ENCODE data around the gene DCTN3.

Gene DCTN3

DNA sequence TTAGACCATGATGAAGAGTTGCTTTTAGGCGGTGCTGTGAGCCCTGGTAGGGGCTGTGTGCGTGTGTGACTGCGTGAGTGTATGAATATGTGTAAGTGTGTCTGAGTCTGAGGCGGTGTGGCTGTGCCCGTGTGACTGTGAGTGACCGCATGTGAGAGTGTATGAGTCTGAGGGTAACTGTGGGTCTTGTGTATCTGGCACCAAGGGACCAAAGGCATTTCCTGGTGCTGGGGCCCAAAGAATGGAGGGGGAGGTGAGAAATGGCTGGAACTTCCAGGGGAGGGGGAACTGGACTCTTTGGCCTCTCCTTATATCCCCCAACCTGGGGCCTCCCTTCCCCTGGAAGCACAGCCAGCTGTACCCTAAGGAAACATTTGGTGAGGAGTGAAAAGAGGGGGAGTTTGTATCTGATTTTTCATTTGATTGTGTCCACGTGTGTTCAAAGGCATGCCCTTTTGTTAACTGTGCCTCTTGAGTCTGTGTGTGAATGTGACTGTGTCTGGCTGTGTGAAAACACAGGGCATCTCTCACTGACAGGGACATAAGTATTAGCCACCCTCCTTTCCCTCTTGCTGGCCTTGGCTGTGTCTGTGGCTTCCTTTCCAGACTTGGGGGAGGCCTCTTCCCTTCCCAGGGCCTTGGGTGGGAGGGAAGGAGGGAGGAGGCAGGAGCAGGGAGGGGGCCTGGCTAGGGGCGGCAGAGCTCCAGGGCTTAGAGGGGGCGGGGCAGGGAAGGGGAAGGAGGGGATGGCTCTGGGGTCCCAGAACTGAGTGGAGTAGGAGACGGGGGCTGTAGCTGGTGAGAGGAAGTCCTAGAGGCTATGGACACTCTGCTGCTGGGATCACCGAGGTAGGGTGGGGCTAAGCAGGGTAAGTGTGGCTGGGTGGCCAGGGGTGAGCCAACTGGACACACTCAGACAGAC, 33.1 kb upstream of the DCTN3 start:
- no peak for TF ChIP-seq GATA3 (IDR thresholded peaks at IDR 0.05; ENCODE audit: low read depth, low read length)
- TF ChIP-seq GATA2 (IDR thresholded peaks at IDR 0.05; ENCODE audit: low read depth, low read length) = no peak

DNA sequence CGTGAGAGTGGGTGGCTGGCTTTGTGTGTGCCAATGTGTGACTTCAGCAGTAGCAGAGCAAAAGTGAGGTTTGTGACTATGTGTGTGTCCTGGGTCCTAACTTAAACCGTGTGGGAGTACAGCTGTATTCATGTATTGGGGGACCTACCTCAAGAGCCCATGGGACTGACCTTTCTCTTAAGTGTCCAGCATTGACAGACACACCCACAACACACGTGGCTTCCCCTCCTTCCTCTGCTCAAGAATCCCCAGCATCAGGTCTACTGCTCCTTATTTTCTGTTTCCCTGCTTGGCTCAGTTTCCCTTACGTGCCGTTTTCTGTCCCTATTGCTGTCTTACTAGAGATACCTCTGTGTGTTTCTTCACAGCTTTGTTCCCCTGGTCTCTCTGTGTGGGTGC, 32.3 kb upstream of the DCTN3 start:
- no peak for TF ChIP-seq GATA2 (IDR thresholded peaks at IDR 0.05; ENCODE audit: low read depth, low read length)
- no peak for TF ChIP-seq GATA3 (IDR thresholded peaks at IDR 0.05; ENCODE audit: low read depth, low read length)

DNA sequence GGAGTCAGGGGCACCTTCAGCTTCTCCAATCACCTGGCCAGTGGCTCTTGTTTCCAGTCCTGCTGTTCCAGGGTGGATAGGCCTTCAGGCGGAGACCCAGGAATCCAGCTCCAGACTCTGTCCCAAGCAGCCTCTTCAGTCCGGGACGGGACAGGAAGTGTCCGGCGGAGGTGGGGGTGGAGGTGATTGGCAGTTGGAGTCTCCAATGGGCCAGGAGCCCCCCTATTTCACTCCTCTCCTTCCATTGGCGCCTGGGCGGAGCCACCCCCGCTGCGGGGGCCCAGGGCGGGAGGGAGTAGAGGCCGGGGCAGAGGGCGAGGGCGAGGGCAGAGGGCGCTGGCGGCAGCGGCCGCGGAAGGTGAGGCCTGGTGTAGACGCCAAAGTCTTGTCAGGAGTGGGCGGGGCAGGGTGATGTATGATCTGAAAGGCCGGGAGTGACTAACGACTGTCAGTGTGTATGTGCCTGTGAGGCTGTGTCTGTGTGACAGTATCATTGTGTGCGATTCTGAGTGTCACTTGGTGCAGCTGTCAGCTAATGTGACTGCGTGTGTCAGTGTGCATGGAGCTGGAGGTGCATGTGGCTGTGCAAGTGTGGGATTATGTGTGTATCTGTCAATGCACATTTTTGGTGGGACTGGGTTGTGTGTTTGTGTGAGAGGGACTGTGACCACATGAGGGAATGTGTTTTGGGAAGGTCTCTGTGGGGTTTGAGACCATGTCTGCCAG, 31.7 kb upstream of the DCTN3 start, which contains the start of gene IL11RA:
Gene IL11RA, plus strand, starts transcription at position 310 of the 726 bp plus-strand sequence. CDS start 3,033 bp downstream, outside the sequence.
- TF ChIP-seq GATA3 (IDR thresholded peaks at IDR 0.05; ENCODE audit: low read depth, low read length) (no peak), GATA2 (IDR thresholded peaks at IDR 0.05; ENCODE audit: low read depth, low read length) (no peak)

- TF ChIP-seq GATA3 (IDR thresholded peaks at IDR 0.05; ENCODE audit: low read depth, low read length) (no peak), GATA2 (IDR thresholded peaks at IDR 0.05; ENCODE audit: low read depth, low read length) (no peak)
Measured at GRCh38 chr9:34651321-34651720, 31.0 kb upstream of the DCTN3 start.

DNA sequence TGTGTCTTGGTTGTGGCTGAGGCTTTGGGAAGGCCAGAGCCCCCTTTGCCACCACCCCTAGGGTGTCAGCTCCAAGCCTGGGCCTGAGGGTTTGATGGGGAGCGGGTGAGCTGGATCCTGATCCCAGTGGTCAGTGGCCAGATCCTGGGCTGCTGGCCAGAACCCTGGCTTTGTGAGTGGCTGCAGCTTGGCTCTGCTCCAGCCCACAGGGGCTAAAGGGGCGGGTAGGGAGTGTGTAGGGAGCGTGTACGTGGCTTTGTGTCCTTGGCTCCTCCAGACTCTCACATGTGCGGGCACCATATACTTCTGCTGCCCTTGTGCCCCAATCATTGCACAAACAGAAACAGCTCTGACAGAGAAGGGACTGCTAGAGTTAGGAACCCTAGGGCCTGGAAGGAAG, 30.5 kb upstream of the DCTN3 start:
- TF ChIP-seq GATA3 (IDR thresholded peaks at IDR 0.05; ENCODE audit: low read depth, low read length) (no peak), GATA2 (IDR thresholded peaks at IDR 0.05; ENCODE audit: low read depth, low read length) (no peak)

DNA sequence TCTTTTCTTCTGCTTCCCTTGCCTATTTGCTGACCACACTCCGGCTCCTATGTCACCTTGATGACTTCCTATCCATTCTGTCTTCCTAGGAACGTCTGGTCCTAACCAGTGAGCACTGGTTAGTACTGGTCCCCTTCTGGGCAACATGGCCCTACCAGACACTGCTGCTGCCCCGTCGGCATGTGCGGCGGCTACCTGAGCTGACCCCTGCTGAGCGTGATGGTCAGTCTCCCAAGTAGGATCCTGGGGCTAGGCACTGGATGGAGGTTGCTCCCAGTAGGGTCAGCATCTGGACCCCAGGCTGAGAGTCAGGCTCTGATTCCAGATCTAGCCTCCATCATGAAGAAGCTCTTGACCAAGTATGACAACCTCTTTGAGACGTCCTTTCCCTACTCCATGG, 28.4 kb upstream of the DCTN3 start:
- TF ChIP-seq GATA3 (IDR thresholded peaks at IDR 0.05; ENCODE audit: low read depth, low read length) (no peak), GATA2 (IDR thresholded peaks at IDR 0.05; ENCODE audit: low read depth, low read length) (no peak)

DNA sequence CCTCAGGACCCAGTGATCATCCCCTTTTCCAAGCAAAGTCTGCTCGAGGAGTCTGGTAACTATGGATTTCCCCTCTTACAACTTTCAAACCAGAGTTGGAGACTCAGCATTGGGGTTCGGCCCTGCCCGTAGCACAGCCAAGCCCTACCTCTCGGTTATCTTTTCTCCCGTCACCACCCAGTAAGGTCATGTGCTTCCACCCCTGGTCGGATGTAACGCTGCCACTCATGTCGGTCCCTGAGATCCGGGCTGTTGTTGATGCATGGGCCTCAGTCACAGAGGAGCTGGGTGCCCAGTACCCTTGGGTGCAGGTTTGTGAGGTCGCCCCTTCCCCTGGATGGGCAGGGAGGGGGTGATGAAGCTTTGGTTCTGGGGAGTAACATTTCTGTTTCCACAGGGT, 27.4 kb upstream of the DCTN3 start:
- TF ChIP-seq GATA2 (IDR thresholded peaks at IDR 0.05; ENCODE audit: low read depth, low read length) (no peak), GATA3 (IDR thresholded peaks at IDR 0.05; ENCODE audit: low read depth, low read length) (no peak)

DNA sequence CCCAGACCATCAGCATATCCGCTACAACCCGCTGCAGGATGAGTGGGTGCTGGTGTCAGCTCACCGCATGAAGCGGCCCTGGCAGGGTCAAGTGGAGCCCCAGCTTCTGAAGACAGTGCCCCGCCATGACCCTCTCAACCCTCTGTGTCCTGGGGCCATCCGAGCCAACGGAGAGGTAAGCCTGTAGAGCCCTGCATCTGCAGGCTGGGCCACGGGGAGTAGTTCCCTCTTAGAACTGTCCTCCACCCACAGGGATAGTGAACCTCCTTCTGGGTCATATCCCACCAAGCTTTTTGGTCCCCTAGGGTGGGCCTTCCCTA, 26.7 kb upstream of the DCTN3 start:
- TF ChIP-seq GATA2 (IDR thresholded peaks at IDR 0.05; ENCODE audit: low read depth, low read length) = no peak
- TF ChIP-seq GATA3 (IDR thresholded peaks at IDR 0.05; ENCODE audit: low read depth, low read length) = no peak

GRCh38 chr9:34646211-34647083, 26.2 kb upstream of the DCTN3 start, which contains the start of gene GALT:
GALT (plus strand) TSS chr9:34646675; CDS start chr9:34646705, 30 bp downstream.
- TF ChIP-seq GATA2 (IDR thresholded peaks at IDR 0.05; ENCODE audit: low read depth, low read length) (no peak; the same call in 1 of the 2 replicates), GATA3 (IDR thresholded peaks at IDR 0.05; ENCODE audit: low read depth, low read length) (no peak)

DNA sequence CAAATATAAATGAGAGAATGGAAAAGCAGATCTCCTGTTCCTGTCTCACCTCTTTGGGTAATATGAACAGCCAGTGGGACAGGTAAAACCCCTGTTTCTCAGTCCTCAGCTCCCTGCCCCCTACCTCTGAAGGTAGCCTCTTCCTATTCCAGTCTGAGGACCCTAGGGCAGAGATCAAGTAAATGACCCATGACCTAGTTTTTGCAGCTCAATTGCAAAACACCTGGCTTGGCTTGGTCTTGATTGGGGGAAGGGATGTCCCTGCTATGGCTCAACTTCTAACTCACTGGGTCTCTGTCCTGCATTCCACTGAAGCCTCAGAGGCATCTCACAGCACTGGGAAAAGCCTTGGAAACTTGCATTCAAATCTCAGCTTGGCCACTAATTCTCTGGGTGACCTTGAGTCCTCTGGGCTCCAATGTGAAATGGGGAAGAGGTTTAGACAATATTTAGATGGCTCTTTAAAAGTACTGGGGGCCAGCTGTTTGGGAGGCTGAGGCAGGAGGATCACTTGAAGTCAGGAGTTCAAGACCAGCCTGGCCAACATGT, 24.5 kb upstream of the DCTN3 start:
- TF ChIP-seq GATA2 (IDR thresholded peaks at IDR 0.05; ENCODE audit: low read depth, low read length) = no peak
- no peak for TF ChIP-seq GATA3 (IDR thresholded peaks at IDR 0.05; ENCODE audit: low read depth, low read length)

DNA sequence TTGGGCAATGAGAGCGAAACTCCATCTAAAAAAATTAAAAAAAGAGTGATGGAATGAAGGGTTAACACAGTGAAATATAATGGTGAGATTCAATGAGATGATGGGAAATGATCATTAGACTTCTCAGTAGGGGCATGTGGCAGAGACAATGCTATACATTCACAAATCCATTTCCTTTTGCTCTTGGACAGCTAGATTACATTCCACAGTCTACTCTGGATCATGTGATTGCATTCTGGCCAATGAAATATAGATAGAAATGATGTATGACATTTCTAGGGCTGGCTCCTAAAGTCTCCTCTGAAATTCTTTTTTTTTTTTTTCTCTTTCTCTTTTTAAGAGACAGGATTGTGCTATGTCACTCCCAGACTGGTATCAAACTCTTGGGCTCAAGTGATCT, 22.4 kb upstream of the DCTN3 start:
- TF ChIP-seq GATA3 (IDR thresholded peaks at IDR 0.05; ENCODE audit: low read depth, low read length) (no peak), GATA2 (IDR thresholded peaks at IDR 0.05; ENCODE audit: low read depth, low read length) (no peak)

DNA sequence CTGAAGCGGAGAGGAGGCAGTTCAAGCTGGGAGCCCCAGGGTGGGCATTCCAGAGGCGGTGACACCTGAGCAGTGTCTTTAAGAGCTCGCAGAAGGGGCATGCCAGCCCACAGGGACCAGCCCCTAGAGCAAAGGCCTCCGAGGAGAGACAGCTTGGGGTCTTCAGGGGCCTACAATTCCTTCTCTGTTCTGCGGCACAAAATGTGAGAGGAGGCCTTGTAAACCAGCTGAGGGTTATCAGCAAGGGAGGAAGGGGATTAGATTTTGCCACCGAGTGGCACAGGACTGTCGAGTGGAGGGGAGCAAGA, 17.8 kb upstream of the DCTN3 start:
- TF ChIP-seq GATA2 (IDR thresholded peaks at IDR 0.05; ENCODE audit: low read depth, low read length) (no peak), GATA3 (IDR thresholded peaks at IDR 0.05; ENCODE audit: low read depth, low read length) (no peak)

GRCh38 chr9:34637356-34638137, 17.3 kb upstream of the DCTN3 start, which contains the start of gene SIGMAR1:
SIGMAR1 (minus strand) TSS chr9:34637787; CDS start chr9:34637697, 90 bp downstream.
- TF ChIP-seq GATA3 (IDR thresholded peaks at IDR 0.05; ENCODE audit: low read depth, low read length) (no peak), GATA2 (IDR thresholded peaks at IDR 0.05; ENCODE audit: low read depth, low read length) (no peak)
